CD4-positive, alpha-beta T cell (primary cell): ENCODE results near the gene ZNF488. TPM values are rescaled to one million over a fixed set of nuclear protein-coding genes. Genes with fewer than 3 reads are reported as not detected.
A peak's percentile ranks its signal among the peaks of the same experiment; 100 is the strongest.

ENCODE experiments used
- ATAC-seq: fragments of 200-7000 bp; cut with Tn5 transposase; one replicate; pipeline ENCODE4 v1.10.0; 2022; ENCODE audit warnings: mild to moderate bottlenecking; ENCODE audit not compliant: poor library complexity
- CTCF ChIA-PET: fragments of 350-600 bp; sonication (Branson Sonifier 250); formaldehyde crosslinking; loops from one replicate; lab custom pipeline; 2021; ENCODE audit warnings: antibody characterized with exemption, inconsistent platforms; lab: Charles Lee
- POLR2A ChIA-PET: fragments of 350-600 bp; sonication (Branson Sonifier 250); formaldehyde crosslinking; loops from one replicate; lab custom pipeline; 2021; ENCODE audit warnings: antibody characterized with exemption, inconsistent platforms; lab: Charles Lee
- DNase-seq, 14 experiments: peaks; one replicate each; pipeline ENCODE4 v3.0.0-alpha.2; 2013 to 2020; ENCODE audit warnings: mixed read lengths in 2 of 14
- H3K27ac ChIP-seq, 2 donors: one replicate each; pipeline versions ENCODE4 v1.5.1 to v1.7.0; 2013; ENCODE audit warnings: low read length in 2 of 2, low read depth in 1 of 2, mild to moderate bottlenecking in 1 of 2
- H3K27me3 ChIP-seq, 2 experiments: 1 replicate in 1 of 2; 2 replicates in 1 of 2; pipeline versions ENCODE4 v1.6.1 to v1.7.0; 2013; ENCODE audit warnings: low read length in 2 of 2, control low read depth in 1 of 2, mild to moderate bottlenecking in 1 of 2, moderate library complexity in 1 of 2; ENCODE audit not compliant: insufficient read depth in 2 of 2, control insufficient read depth in 1 of 2
- H3K36me3 ChIP-seq: one replicate; pipeline ENCODE4 v1.6.1; 2013; ENCODE audit warnings: low read length, control low read depth; ENCODE audit not compliant: insufficient read depth
- H3K4me1 ChIP-seq: one replicate; pipeline ENCODE4 v1.6.1; 2013; ENCODE audit warnings: low read length, control low read depth; ENCODE audit not compliant: insufficient read depth
- H3K4me3 ChIP-seq: one replicate; pipeline ENCODE4 v1.5.1; 2013; ENCODE audit warnings: mild to moderate bottlenecking, low read length, moderate library complexity
- H3K9me3 ChIP-seq, 2 experiments: 1 replicate in 1 of 2; 2 replicates in 1 of 2; pipeline versions ENCODE4 v1.6.1 to v1.7.0; 2013; ENCODE audit warnings: low read length in 2 of 2, mild to moderate bottlenecking in 2 of 2, control low read depth in 1 of 2, moderate library complexity in 1 of 2; ENCODE audit not compliant: control insufficient read depth in 1 of 2, insufficient read depth in 1 of 2
- H3K27ac Mint-ChIP-seq: one replicate; pipeline ENCODE4 v1.8.0; 2020; ENCODE audit warnings: mixed read lengths
- H3K27me3 Mint-ChIP-seq: one replicate; pipeline ENCODE4 v1.8.0; 2021; ENCODE audit warnings: mixed read lengths
- H3K36me3 Mint-ChIP-seq: one replicate; pipeline ENCODE4 v1.8.0; 2021; ENCODE audit warnings: low read depth, mixed read lengths
- H3K4me1 Mint-ChIP-seq: one replicate; pipeline ENCODE4 v1.8.0; 2021; ENCODE audit warnings: low read depth, mixed read lengths
- H3K4me3 Mint-ChIP-seq: one replicate; pipeline ENCODE4 v1.8.0; 2020; ENCODE audit warnings: mild to moderate bottlenecking, mixed read lengths
- H3K9me3 Mint-ChIP-seq: one replicate; pipeline ENCODE4 v1.8.0; 2020; ENCODE audit warnings: mixed read lengths
- intact Hi-C, 2 experiments: fragments of 100-400 bp; cut with DNase I in 1 of 2; cut with micrococcal nuclease in 1 of 2; formaldehyde crosslinking; loops; one replicate each; pipeline versions ENCODE4 v1.15.1 to v1.9.0; 2023 to 2025; cut with DNase I, micrococcal nuclease
- total RNA-seq, 174 experiments: library from RNA in 2 of 174; stranded (reverse) in 2 of 174; gene quantifications; one replicate each; pipeline ENCODE4 v1.2.3 and lab custom pipeline; 2021 to 2026
- TF ChIP-seq, protein P1 (sequence below): fragments of 200-600 bp; IDR thresholded peaks from one replicate; pipeline ENCODE4 v1.8.0; 2022; ENCODE audit warnings: antibody characterized with exemption, mild to moderate bottlenecking

Gene ZNF488
- total RNA-seq, 2 experiments from 2014 or later, result not detected

DNA sequence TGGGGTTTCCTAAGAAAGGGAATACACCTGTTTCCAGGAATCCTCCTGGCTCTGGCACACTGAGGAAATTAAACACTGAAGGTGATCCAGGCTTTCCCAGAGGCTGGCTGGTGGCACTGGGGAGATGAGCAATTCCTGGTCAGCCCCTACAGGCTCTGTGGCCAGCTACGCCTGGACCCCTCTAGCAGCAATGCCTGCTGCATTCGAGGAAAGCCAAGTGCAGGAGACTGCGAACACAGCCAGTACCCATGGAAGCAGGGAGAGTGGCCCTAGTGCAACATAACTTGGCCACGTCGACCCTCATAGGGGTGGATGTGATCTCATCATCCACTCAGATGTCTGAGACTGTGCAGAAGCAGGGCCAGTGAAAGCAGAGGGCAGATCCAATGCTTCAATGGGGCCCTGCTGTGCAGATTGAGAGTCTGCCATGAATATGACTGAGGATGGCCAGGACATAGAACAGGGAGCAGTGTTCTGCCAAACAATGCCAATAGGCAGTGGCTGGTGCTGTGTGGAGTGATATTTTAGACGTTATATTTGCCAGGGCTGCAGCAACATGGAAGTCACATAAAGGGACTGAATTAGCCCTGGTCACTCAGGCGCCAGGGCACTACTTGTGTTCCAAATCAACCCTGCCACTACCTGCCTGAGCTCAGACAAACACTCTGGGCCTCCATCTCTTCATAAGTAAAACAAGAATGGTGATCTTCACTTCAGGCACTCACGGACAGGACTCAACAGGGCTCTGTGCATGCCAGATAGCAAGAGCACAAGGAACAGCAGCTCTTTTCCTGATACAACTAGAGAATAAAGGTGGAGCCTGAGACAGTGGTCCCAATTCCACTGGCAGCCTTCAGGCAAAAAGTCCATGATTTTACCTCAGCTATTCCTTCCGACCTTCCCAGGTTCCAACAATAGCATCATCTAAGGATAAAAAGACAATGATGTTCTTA lies 2.4 kb downstream of the ZNF488 start:
- CTCF ChIA-PET, result no interaction called here
- TF ChIP-seq, protein P1, sequence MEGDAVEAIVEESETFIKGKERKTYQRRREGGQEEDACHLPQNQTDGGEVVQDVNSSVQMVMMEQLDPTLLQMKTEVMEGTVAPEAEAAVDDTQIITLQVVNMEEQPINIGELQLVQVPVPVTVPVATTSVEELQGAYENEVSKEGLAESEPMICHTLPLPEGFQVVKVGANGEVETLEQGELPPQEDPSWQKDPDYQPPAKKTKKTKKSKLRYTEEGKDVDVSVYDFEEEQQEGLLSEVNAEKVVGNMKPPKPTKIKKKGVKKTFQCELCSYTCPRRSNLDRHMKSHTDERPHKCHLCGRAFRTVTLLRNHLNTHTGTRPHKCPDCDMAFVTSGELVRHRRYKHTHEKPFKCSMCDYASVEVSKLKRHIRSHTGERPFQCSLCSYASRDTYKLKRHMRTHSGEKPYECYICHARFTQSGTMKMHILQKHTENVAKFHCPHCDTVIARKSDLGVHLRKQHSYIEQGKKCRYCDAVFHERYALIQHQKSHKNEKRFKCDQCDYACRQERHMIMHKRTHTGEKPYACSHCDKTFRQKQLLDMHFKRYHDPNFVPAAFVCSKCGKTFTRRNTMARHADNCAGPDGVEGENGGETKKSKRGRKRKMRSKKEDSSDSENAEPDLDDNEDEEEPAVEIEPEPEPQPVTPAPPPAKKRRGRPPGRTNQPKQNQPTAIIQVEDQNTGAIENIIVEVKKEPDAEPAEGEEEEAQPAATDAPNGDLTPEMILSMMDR, result no peak
- POLR2A ChIA-PET, result no interaction called here

GRCh38 chr10:47381103-47381395 lies 3.0 kb downstream of the ZNF488 start:
- ATAC-seq (no peak), DNase-seq (no peak)
- intact Hi-C loops, result loop anchor here in 1 of 2 experiments (10.0 kb wide), 1 partner anchor 924 kb away; the partner anchor contains the start of gene MAPK8
- Mint-ChIP-seq H3K9me3 (no peaks in the 10 kb centered on the region), H3K27me3 (peaks cover 57% of the 10 kb centered on the region), H3K4me1 (peaks cover 17% of the 10 kb centered on the region), H3K27ac (no peak overlapping the region), H3K36me3 (no peaks in the 10 kb centered on the region), H3K4me3 (no peak overlapping the region)
- H3K27me3 ChIP-seq, result peaks cover 19 to 32% of the 10 kb centered on the region in 2 experiments
- ChIA-PET CTCF (no interaction called here), POLR2A (interaction anchor here (0.6 to 1.3 kb wide), 2 partner anchors 1082 to 1096 kb away, joined by 3 to 4 read pairs; no protein-coding TSS in a partner anchor)
- no peak overlapping the region for H3K27ac ChIP-seq
- H3K36me3 ChIP-seq, result no peaks in the 10 kb centered on the region
- peaks cover 0 to 3% of the 10 kb centered on the region in 2 experiments for H3K9me3 ChIP-seq
- TF ChIP-seq, protein P1, result no peak
- no peak overlapping the region for H3K4me3 ChIP-seq
- peaks cover 8% of the 10 kb centered on the region for H3K4me1 ChIP-seq

More for the DNA sequence above, 2.4 kb downstream of the ZNF488 start:
- ATAC-seq, result no peak
- no peak overlapping the region for H3K27ac ChIP-seq
- Mint-ChIP-seq H3K27me3 (peaks cover 53% of the 10 kb centered on the region), H3K27ac (no peak overlapping the region), H3K4me3 (no peak overlapping the region), H3K36me3 (no peaks in the 10 kb centered on the region), H3K9me3 (no peaks in the 10 kb centered on the region), H3K4me1 (peaks cover 17% of the 10 kb centered on the region)
- H3K4me1 ChIP-seq, result peaks cover 8% of the 10 kb centered on the region
- no peaks in the 10 kb centered on the region for H3K36me3 ChIP-seq
- peaks cover 0 to 3% of the 10 kb centered on the region in 2 experiments for H3K9me3 ChIP-seq
- peaks cover 14 to 25% of the 10 kb centered on the region in 2 experiments for H3K27me3 ChIP-seq
- DNase-seq, result peak in 1 of 14 experiments; percentile 25
- no peak overlapping the region for H3K4me3 ChIP-seq
- intact Hi-C loops, result loop anchor here in 1 of 2 experiments (10.0 kb wide), 1 partner anchor 923 kb away; the partner anchor contains the start of gene MAPK8

- peaks cover 20 to 32% of the 10 kb centered on the region in 2 experiments for H3K27me3 ChIP-seq
- Mint-ChIP-seq H3K27me3 (peaks cover 58% of the 10 kb centered on the region), H3K9me3 (no peaks in the 10 kb centered on the region), H3K36me3 (no peaks in the 10 kb centered on the region), H3K27ac (no peak overlapping the region), H3K4me1 (peaks cover 17% of the 10 kb centered on the region), H3K4me3 (no peak overlapping the region)
- H3K9me3 ChIP-seq, result peaks cover 0 to 3% of the 10 kb centered on the region in 2 experiments
- peaks cover 8% of the 10 kb centered on the region for H3K4me1 ChIP-seq
- ATAC-seq (no peak), DNase-seq (no peak)
- intact Hi-C loops, result loop anchor here in 1 of 2 experiments (10.0 kb wide), 1 partner anchor 924 kb away; the partner anchor contains the start of gene MAPK8
- no peaks in the 10 kb centered on the region for H3K36me3 ChIP-seq
- TF ChIP-seq, protein P1, result no peak
- CTCF ChIA-PET, result no interaction called here
- H3K4me3 ChIP-seq, result no peak overlapping the region
- POLR2A ChIA-PET, result interaction anchor here (0.6 to 1.3 kb wide), 2 partner anchors 1081 to 1096 kb away, joined by 3 to 4 read pairs; no protein-coding TSS in a partner anchor
- H3K27ac ChIP-seq, result no peak overlapping the region
Observed at GRCh38 chr10:47380341-47381102, 3.6 kb downstream of the ZNF488 start.
